Measurements from ENCODE around the gene IQCM. TPM values are rescaled to one million over a fixed set of nuclear protein-coding genes. Genes with fewer than 3 reads are reported as not detected.
"Not testable (repeated sequence)": the region's sequence is repeated elsewhere in the genome, so short reads cannot be mapped to it uniquely, and the experiment has no call there.

IQCM gene
- total RNA-seq, 1 donor from 2014 or later = not detected

- DNase-seq (ENCODE audit: low spot score) = no peak
- no peak for ATAC-seq
- intact Hi-C loops (cut with DNase I) = no loop called here
Measured at GRCh38 chr4:149370002-149370401, 445.6 kb downstream of the IQCM start.

GRCh38 chr4:149353241-149353640 lies 462.4 kb downstream of the IQCM start:
- ATAC-seq (no peak), DNase-seq (ENCODE audit: low spot score) (no peak)
- intact Hi-C loops (cut with DNase I) = no loop called here

GRCh38 chr4:149349541-149349940 lies 466.1 kb downstream of the IQCM start:
- ATAC-seq (no peak), DNase-seq (ENCODE audit: low spot score) (no peak)
- intact Hi-C loops (cut with DNase I) = no loop called here

GRCh38 chr4:149347139-149347538 lies 468.5 kb downstream of the IQCM start:
- intact Hi-C loops (cut with DNase I) = no loop called here
- ATAC-seq (no peak), DNase-seq (ENCODE audit: low spot score) (no peak)

- no peak for DNase-seq (ENCODE audit: low spot score)
- ATAC-seq = no peak
- intact Hi-C loops (cut with DNase I) = no loop called here
Measured at GRCh38 chr4:149345424-149345823, 470.2 kb downstream of the IQCM start.

- ATAC-seq = no peak
- intact Hi-C loops (cut with DNase I) = no loop called here
- DNase-seq (ENCODE audit: low spot score) = no peak
Measured at GRCh38 chr4:149344436-149344835, 471.2 kb downstream of the IQCM start.

GRCh38 chr4:149343614-149344013 lies 472.0 kb downstream of the IQCM start:
- intact Hi-C loops (cut with DNase I) = no loop called here
- DNase-seq (ENCODE audit: low spot score) (no peak), ATAC-seq (no peak)

- intact Hi-C loops (cut with DNase I); DNase-seq (ENCODE audit: low spot score); ATAC-seq: not testable (repeated sequence)
Measured at GRCh38 chr4:149341117-149341516, 474.5 kb downstream of the IQCM start.

GRCh38 chr4:149328161-149328560 lies 487.5 kb downstream of the IQCM start:
- intact Hi-C loops (cut with DNase I) = no loop called here
- no peak for ATAC-seq
- DNase-seq (ENCODE audit: low spot score) = no peak

GRCh38 chr4:149322203-149322602 lies 493.4 kb downstream of the IQCM start:
- DNase-seq (ENCODE audit: low spot score) (no peak), ATAC-seq (no peak)
- intact Hi-C loops (cut with DNase I) = no loop called here

- intact Hi-C loops (cut with DNase I) = loop anchor here (2.0 kb wide), 1 partner anchor 41 kb away; no protein-coding TSS in a partner anchor
- ATAC-seq = no peak
- no peak for DNase-seq (ENCODE audit: low spot score)
Measured at GRCh38 chr4:149321438-149321837, 494.2 kb downstream of the IQCM start.

- intact Hi-C loops (cut with DNase I) = no loop called here
- no peak for DNase-seq (ENCODE audit: low spot score)
- no peak for ATAC-seq
Measured at GRCh38 chr4:149311076-149311475, 504.6 kb downstream of the IQCM start.

- ATAC-seq (no peak), DNase-seq (ENCODE audit: low spot score) (no peak)
- intact Hi-C loops (cut with DNase I) = no loop called here
Measured at GRCh38 chr4:149306537-149306936, 509.1 kb downstream of the IQCM start.
